ENCODE measurements around the gene GKAP1.

DNA sequence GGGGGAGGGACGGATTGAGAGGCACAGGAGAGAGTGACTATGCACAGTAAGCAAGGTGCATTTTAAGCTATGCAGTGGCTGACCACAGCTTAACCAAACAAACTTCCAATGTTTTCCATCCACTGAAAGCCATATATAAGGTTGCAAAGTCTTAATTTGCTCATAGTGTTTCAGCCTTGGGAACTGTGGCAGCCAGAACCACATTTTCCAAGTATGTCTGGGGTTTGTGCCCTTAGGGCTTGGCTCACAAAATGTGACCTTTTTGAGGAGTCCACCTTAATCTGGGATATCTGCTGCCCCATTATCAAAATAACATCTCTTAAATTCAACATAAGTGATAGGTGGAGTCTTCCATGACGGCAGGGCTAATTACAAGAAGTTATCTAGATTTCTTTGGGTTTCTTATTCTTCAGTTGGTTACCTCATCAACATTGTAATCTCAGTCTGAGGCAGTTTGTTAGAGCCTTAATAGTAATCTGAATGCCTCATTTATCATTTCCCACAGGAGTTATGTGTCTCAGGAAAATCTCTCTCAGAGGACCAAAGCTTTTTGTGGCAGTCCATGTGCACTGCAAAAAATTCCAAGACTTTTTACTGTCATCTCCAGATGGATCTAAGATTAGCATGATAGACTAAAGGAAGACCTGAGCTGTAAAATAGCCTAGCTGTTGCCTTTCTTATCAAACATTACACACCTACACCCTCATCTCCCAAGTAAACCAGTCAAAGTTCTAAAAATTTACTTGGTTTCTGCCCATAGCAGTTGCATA lies 94.7 kb downstream of the GKAP1 start:
- TF ChIP-seq, protein P1, sequence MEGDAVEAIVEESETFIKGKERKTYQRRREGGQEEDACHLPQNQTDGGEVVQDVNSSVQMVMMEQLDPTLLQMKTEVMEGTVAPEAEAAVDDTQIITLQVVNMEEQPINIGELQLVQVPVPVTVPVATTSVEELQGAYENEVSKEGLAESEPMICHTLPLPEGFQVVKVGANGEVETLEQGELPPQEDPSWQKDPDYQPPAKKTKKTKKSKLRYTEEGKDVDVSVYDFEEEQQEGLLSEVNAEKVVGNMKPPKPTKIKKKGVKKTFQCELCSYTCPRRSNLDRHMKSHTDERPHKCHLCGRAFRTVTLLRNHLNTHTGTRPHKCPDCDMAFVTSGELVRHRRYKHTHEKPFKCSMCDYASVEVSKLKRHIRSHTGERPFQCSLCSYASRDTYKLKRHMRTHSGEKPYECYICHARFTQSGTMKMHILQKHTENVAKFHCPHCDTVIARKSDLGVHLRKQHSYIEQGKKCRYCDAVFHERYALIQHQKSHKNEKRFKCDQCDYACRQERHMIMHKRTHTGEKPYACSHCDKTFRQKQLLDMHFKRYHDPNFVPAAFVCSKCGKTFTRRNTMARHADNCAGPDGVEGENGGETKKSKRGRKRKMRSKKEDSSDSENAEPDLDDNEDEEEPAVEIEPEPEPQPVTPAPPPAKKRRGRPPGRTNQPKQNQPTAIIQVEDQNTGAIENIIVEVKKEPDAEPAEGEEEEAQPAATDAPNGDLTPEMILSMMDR (conservative IDR thresholded peaks at IDR 0.05; ENCODE audit: low read depth, low read length) = no peak
- no peak for TF ChIP-seq EZH2phosphoT487 (IDR thresholded peaks at IDR 0.05; ENCODE audit: borderline replicate concordance, low read length)
- no peak for TF ChIP-seq EZH2 (IDR thresholded peaks at IDR 0.05; ENCODE audit: low read length, unreplicated experiment)
